Stimulated activated CD8-positive, alpha-beta memory T cell treated with anti-CD3 and anti-CD28 coated beads, Interleukin-7, amount 100 ng/mL, for 24 hours (primary cell): ENCODE measurements around the gene TBC1D24.
"Not testable (repeated sequence)": the region's sequence is repeated elsewhere in the genome, so short reads cannot be mapped to it uniquely, and the experiment has no call there.

Source experiments
- DNase-seq: peaks from one replicate; pipeline ENCODE4 v3.0.0-alpha.2; 2020; ENCODE audit warnings: low read depth

TBC1D24 gene

GRCh38 chr16:2468725-2469398 is 6.1 kb upstream of the TBC1D24 start:
- no peak for DNase-seq

- DNase-seq: no peak
These were observed 5.3 kb upstream of the TBC1D24 start for GRCh38 chr16:2469399-2470233.

DNA sequence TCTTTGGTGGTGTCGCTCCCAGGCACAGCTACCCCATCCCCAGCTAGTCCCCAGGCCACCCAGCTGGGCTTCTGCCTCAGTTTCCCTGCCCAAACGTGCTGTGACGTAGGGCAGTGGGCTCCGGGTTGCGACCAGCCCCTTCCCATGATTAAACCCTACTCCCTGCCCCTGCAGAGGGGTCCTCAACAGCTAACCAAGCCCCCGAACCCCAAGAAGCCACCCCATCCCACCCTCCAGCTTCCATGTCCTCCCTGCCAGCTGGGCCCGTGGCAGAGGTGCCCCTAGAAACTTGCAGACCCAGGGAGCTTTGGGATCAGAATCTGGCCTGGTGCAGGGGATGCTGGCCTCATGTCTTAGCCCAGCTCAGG is 4.7 kb upstream of the TBC1D24 start:
- no peak for DNase-seq

DNA sequence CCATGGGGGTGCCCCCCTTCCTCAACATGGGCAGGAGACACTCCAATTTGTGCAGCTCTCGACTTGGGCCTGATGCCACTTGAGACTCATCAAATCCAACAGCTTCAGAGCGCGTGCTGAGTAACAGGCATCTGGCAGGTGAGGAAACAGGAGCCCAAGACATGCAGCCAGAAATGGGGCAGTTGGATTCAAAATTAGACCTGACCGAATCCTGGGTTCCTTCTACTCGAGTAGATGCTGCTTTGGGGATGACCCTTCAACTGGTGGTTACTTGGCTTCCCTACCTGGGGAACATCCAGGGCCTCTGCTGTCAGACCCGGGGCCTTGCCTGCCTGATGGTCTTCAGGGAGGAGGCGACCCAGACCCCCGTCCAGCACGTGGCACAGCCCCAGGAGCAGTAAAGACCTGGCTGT is 4.3 kb upstream of the TBC1D24 start:
- no peak for DNase-seq

DNA sequence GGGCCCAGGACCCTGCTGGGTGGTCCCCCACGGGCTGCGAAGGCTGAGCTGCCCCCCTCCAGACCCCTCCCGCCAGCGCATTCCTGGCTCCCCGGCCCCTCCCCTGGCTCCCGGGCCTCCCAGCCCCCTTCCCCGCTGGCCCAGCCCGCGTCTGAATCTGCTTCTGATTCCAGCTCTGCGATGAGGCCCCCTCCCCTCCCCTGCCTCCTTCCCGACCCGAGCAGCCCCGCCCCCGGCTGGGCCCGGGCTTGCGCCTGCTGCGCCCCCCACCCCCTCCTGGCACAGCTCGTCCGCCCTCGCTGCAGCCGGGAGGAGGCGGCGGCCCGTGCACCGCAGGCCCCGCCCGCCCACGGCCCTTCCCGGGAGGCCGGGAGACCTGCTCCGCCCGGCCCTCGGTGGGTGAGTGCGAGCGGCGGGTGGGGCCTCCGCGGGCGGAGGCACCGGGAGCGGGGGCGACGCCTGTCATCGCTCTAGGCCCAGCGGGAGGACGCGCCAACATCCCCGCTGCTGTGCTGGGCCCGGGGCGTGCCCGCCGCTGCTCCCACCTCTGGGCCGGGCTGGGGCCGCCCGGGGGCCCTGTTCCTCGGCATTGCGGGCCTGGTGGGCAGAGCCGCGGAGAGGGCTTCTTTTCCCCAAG is 3.8 kb upstream of the TBC1D24 start, which contains the start of gene NTN3:
NTN3 (plus strand) TSS at position 282 of the 637 bp plus-strand sequence. CDS start 405 bp downstream, outside the sequence.
- no peak for DNase-seq

DNA sequence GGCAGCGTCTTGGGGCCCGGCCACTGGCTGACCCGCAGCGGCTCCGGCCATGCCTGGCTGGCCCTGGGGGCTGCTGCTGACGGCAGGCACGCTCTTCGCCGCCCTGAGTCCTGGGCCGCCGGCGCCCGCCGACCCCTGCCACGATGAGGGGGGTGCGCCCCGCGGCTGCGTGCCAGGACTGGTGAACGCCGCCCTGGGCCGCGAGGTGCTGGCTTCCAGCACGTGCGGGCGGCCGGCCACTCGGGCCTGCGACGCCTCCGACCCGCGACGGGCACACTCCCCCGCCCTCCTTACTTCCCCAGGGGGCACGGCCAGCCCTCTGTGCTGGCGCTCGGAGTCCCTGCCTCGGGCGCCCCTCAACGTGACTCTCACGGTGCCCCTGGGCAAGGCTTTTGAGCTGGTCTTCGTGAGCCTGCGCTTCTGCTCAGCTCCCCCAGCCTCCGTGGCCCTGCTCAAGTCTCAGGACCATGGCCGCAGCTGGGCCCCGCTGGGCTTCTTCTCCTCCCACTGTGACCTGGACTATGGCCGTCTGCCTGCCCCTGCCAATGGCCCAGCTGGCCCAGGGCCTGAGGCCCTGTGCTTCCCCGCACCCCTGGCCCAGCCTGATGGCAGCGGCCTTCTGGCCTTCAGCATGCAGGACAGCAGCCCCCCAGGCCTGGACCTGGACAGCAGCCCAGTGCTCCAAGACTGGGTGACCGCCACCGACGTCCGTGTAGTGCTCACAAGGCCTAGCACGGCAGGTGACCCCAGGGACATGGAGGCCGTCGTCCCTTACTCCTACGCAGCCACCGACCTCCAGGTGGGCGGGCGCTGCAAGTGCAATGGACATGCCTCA is 3.1 kb upstream of the TBC1D24 start:
- no peak for DNase-seq

DNA sequence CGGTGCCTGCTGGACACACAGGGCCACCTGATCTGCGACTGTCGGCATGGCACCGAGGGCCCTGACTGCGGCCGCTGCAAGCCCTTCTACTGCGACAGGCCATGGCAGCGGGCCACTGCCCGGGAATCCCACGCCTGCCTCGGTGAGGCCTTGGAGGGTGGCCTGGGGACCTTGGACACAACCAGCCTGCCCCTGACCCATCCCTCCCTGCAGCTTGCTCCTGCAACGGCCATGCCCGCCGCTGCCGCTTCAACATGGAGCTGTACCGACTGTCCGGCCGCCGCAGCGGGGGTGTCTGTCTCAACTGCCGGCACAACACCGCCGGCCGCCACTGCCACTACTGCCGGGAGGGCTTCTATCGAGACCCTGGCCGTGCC is 2.5 kb upstream of the TBC1D24 start:
- DNase-seq: no peak

DNA sequence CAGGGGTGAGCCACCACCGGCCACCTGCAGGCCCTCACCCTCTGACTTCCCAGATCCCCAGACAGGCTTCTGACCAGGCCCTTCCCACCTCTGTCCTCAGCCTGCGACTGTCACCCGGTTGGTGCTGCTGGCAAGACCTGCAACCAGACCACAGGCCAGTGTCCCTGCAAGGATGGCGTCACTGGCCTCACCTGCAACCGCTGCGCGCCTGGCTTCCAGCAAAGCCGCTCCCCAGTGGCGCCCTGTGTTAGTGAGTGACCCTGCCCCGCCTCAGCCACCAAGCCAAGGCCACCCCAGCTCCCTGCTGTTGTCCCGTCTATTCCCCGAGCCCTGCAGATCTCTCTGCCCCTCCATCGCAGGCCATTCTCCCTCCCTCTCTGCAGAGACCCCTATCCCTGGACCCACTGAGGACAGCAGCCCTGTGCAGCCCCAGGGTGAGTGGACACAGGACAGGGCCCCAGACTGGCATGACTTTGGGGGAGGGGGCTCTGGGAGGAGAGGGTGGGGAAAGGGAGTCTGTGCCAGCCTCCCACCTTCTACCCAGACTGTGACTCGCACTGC is 2.0 kb upstream of the TBC1D24 start:
- no peak for DNase-seq

DNA sequence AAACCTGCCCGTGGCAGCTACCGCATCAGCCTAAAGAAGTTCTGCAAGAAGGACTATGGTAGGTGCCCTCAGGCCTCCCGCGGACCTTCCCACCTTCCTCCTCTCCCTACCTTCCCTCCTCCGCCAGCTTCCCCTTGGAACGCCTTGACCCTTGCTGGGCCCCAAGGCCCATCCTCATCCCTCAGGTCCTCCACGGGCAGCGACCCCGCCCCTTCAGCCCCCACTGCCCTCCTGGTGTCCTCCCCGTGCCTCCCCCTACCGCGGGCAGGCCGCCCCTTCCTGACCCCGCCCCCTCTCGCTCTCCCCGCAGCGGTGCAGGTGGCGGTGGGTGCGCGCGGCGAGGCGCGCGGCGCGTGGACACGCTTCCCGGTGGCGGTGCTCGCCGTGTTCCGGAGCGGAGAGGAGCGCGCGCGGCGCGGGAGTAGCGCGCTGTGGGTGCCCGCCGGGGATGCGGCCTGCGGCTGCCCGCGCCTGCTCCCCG is 1.4 kb upstream of the TBC1D24 start:
- DNase-seq: no peak

GRCh38 chr16:2473999-2474876 is 689 bp upstream of the TBC1D24 start:
- DNase-seq: no peak

GRCh38 chr16:2475413-2476344 is 752 bp downstream of the TBC1D24 start:
- DNase-seq: no peak

DNA sequence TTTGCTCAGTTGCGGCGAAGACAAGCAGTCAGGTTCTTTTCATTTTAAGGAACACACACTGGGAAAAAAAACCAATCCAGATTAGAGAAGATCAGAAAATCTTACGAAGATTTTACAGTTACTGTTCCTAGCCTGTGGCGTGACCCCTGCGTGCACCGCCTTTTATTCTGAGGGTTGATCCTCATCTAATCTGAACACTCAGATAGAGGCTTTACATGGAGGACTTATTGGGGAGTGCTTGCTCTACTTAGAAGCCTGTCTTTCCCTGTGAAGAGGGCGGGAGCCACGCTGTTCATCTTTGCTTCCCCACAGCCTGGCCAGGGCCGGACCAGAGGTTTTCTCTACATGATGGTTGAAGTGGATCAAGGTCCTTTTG is 1.4 kb downstream of the TBC1D24 start:
- no peak for DNase-seq

- no peak for DNase-seq
These were observed 1.8 kb downstream of the TBC1D24 start for GRCh38 chr16:2476741-2477140.

DNA sequence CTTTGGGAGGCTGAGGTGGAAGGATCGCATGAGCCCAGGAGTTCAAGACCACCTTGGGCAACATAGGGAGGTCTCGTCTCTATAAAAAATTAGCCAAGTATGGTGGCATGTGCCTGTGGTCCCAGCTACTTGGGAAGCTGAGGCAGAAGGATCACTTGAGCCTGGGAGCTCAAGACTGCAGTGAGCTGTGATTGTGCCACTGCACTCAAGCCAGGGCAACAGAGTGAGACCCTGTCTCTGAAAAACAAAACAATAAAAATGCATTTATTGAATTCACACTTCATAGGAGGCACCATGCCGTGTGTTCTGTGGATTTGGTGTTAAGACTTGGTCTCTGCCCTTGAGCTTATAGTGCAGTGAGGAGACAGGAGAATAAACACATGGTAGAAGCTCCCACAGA is 2.4 kb downstream of the TBC1D24 start:
- DNase-seq: no peak

DNA sequence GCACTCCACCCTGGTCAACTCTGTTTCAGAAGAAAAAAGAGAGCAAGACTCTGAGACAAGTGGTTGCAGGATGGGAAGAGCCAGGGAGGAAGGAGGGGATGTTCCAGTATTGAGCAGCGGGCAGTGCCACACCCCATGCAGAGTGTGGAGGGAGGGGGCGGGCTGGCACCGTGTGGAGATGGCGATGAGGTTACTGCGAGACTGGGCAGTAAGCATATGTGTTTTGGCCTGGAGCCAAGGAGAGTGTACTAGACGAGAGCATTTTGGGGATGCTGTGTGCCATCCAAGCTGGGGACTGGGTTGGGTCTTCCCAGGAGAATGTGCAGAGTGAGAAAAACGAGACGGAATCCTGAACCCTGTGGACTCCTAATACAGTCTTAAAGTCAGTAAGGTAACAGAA is 3.4 kb downstream of the TBC1D24 start:
- no peak for DNase-seq

GRCh38 chr16:2479996-2480395 is 5.1 kb downstream of the TBC1D24 start:
- DNase-seq: not testable (repeated sequence)

DNA sequence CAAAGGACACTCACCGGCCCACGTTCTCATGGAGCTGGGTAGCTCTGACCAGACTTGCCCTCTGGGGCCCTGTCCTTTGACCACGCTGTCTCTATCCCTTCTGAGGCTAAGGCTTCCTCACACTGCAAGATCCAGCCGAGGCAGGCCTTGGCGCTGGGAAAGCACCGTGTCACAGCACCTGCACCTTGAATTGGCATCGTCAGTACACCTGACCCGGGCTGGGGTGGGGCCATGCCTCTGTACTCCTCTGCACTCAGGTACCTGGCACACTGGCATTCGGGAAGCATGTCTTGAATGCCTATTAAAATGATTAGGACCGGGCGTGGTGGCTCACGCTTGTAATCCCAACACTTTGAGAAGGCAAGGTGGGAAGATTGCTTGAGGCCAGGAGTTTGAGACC is 6.0 kb downstream of the TBC1D24 start:
- no peak for DNase-seq

DNA sequence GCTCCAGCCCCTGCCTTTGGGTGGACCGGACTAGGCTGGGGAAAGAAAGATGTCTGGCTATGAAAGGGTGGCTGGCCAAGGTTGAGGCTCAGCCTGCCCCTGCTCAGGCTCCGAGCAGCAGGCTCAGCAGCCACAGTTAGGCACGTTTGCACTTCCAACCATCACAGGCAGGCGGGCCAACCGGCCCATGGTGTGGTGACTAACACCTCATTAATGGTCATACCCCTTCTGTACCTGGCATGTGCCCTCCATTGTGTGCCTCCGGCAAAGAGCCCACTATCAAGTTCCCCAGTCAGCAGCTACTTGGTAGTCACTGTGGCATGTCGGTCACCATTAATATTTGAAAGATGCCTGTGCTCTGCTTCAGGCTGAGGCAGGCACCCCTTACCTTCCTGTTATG is 6.7 kb downstream of the TBC1D24 start:
- no peak for DNase-seq

DNA sequence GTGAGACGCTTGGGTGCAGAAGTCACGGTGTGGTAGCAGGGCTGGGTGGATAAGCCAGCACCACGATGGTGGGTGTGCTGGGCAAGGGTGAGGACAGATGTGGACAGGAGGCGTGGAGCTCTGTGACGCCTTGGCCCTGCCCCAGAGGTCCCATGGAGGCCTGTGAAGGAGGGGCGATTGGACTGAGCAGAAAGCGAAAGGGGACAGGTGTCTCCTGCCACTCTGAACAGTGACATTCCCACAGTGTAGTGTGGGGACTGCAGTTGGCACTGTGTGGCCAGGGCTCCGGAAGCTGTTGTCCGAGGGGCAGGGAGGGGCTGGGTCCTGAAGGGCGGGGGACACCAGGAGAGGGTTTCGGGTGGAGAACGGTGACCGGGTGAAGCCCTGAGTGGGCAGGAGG is 7.3 kb downstream of the TBC1D24 start:
- DNase-seq: no peak
